HCT116 (cell line): Measurements from ENCODE around the gene C9orf72. TPM values are rescaled to one million over a fixed set of nuclear protein-coding genes. Genes with fewer than 3 reads are reported as not detected.

Source experiments
- ATAC-seq: fragments of 200-7000 bp; cut with Tn5 transposase; 2 replicates; pipeline ENCODE4 v1.9.1; 2020; ENCODE audit warnings: mild to moderate bottlenecking, moderate library complexity
- BruUV-seq: library from RNA; stranded (reverse); fragments of 400-500 nt; replicated peaks from 2 replicates; lab custom pipeline; 2021; lab: Mats Ljungman, UMichigan
- CTCF ChIA-PET: fragments of 300-600 bp; sonication (Branson Sonifier 250); formaldehyde crosslinking; loops from one replicate; lab custom pipeline; 2021; ENCODE audit warnings: antibody characterized with exemption; lab: Charles Lee
- POLR2A ChIA-PET: fragments of 300-600, 350-600 bp; sonication (Branson Sonifier 250); formaldehyde crosslinking; loops from one replicate; lab custom pipeline; 2021; ENCODE audit warnings: antibody characterized with exemption; lab: Charles Lee
- RAD21 ChIA-PET, 2 experiments: fragments of 300-600 bp; sonication (Branson Sonifier 250); formaldehyde crosslinking; loops; one replicate each; lab custom pipeline; 2023; ENCODE audit warnings: low total read pairs in 2 of 2; ENCODE audit not compliant: uncharacterized antibody in 2 of 2, unreplicated experiment in 2 of 2, low non-redundant PET in 1 of 2; lab: Charles Lee
- DNase-seq: peaks from one replicate; pipeline ENCODE4 v3.0.0-alpha.2; 2010; ENCODE audit warnings: low read depth, low spot score
- H2AFZ ChIP-seq: fragments of 200-600 bp; shearing (Covaris generic), sonication (generic); 2 replicates; pipeline ENCODE4 v1.6.1; 2017; ENCODE audit warnings: low read depth, mixed run types, mixed read lengths, antibody characterized with exemption, low read length; ENCODE audit not compliant: poor library complexity, severe bottlenecking
- H3K27ac ChIP-seq: 2 replicates; pipeline ENCODE4 v1.5.1; 2012; ENCODE audit warnings: low read depth, low read length
- H3K27me3 ChIP-seq: fragments of 200-600 bp; sonication (generic); 2 replicates; pipeline ENCODE4 v1.6.1; 2016; ENCODE audit warnings: mixed run types, low read length, mixed read lengths; ENCODE audit not compliant: insufficient read depth
- H3K36me3 ChIP-seq, 2 experiments: fragments of 200-500 bp in 1 of 2; fragments of 200-600 bp in 1 of 2; sonication (Bioruptor generic) in 1 of 2; sonication (generic) in 1 of 2; 2 replicates each; pipeline versions ENCODE4 v1.5.1 to v1.6.1; 2014 to 2016; ENCODE audit warnings: low read length in 2 of 2, inconsistent platforms in 1 of 2, mixed read lengths in 1 of 2, mixed run types in 1 of 2; ENCODE audit not compliant: insufficient read depth in 2 of 2, control insufficient read depth in 1 of 2
- H3K4me1 ChIP-seq, 2 experiments: fragments of 200-600 bp in 1 of 2; sonication (generic) in 1 of 2; 2 replicates each; pipeline versions ENCODE4 v1.5.1 to v1.6.1; 2012 to 2017; ENCODE audit warnings: low read length in 2 of 2, inconsistent platforms in 1 of 2, mild to moderate bottlenecking in 1 of 2, mixed read lengths in 1 of 2, mixed run types in 1 of 2, moderate library complexity in 1 of 2; ENCODE audit not compliant: insufficient read depth in 2 of 2, control insufficient read depth in 1 of 2
- H3K4me2 ChIP-seq: fragments of 200-600 bp; sonication (generic); 2 replicates; pipeline ENCODE4 v1.6.1; 2017; ENCODE audit warnings: mixed run types, low read length, mixed read lengths
- H3K4me3 ChIP-seq, 2 experiments: fragments of 200-600 bp in 1 of 2; sonication (generic) in 1 of 2; replicated peaks in 1 of 2; 2 replicates each; pipeline ENCODE4 v1.5.1; 2011 to 2016; ENCODE audit warnings: low read length in 2 of 2, control low read depth in 1 of 2, low read depth in 1 of 2, mild to moderate bottlenecking in 1 of 2, mixed read lengths in 1 of 2, mixed run types in 1 of 2
- H3K79me2 ChIP-seq: fragments of 200-600 bp; sonication (generic); 2 replicates; pipeline ENCODE4 v1.6.1; 2017; ENCODE audit warnings: mild to moderate bottlenecking, mixed run types, low read length, moderate library complexity, mixed read lengths; ENCODE audit not compliant: insufficient read depth
- H3K9ac ChIP-seq: fragments of 200-600 bp; sonication (generic); 2 replicates; pipeline ENCODE4 v1.6.1; 2016; ENCODE audit warnings: low read length, mixed read lengths
- H3K9me2 ChIP-seq: fragments of 200-600 bp; sonication (generic), shearing (Covaris generic); 2 replicates; pipeline ENCODE4 v1.6.1; 2017; ENCODE audit warnings: mixed run types, mild to moderate bottlenecking, moderate library complexity; ENCODE audit not compliant: insufficient read depth
- H3K9me3 ChIP-seq, 2 experiments: fragments of 200-500 bp in 1 of 2; fragments of 200-600 bp in 1 of 2; sonication (Bioruptor generic) in 1 of 2; sonication (generic) in 1 of 2; 2 replicates each; pipeline ENCODE4 v1.6.1; 2014 to 2017; ENCODE audit warnings: low read length in 2 of 2, mixed read lengths in 2 of 2, inconsistent platforms in 1 of 2, low read depth in 1 of 2, mild to moderate bottlenecking in 1 of 2, mixed run types in 1 of 2, moderate library complexity in 1 of 2; ENCODE audit not compliant: control insufficient read depth in 1 of 2, insufficient read depth in 1 of 2
- H4K20me1 ChIP-seq: fragments of 200-600 bp; sonication (generic), shearing (Covaris generic); 2 replicates; pipeline ENCODE4 v1.6.1; 2017; ENCODE audit warnings: mixed run types, mild to moderate bottlenecking, moderate library complexity; ENCODE audit not compliant: insufficient read depth
- CTCF ChIP-seq, 3 experiments: fragments of 200-600 bp in 1 of 3; sonication (generic) in 1 of 3; IDR thresholded peaks in 2 of 3; conservative IDR thresholded peaks in 1 of 3; 2 replicates each; pipeline ENCODE4 v1.5.1; 2012 to 2017; ENCODE audit warnings: low read depth in 2 of 3, low read length in 2 of 3, antibody characterized with exemption in 1 of 3, borderline replicate concordance in 1 of 3, control low read depth in 1 of 3, mild to moderate bottlenecking in 1 of 3, mixed read lengths in 1 of 3, mixed run types in 1 of 3, moderate library complexity in 1 of 3; ENCODE audit not compliant: insufficient read depth in 1 of 3
- ELF1 ChIP-seq: IDR thresholded peaks from 2 replicates; pipeline ENCODE4 v1.6.1; 2012; ENCODE audit warnings: low read depth, borderline replicate concordance
- EZH2phosphoT487 ChIP-seq: fragments of 200-600 bp; IDR thresholded peaks from 2 replicates; pipeline ENCODE4 v1.6.1; 2018; ENCODE audit warnings: antibody characterized with exemption, borderline replicate concordance
- FOSL1 ChIP-seq: IDR thresholded peaks from 2 replicates; pipeline ENCODE4 v1.6.1; 2012; ENCODE audit warnings: low read depth
- MAX ChIP-seq: IDR thresholded peaks from 2 replicates; pipeline ENCODE4 v1.6.1; 2012
- RAD21 ChIP-seq: IDR thresholded peaks from 2 replicates; pipeline ENCODE4 v1.6.1; 2012; ENCODE audit warnings: low read depth, mild to moderate bottlenecking
- SIN3A ChIP-seq: IDR thresholded peaks from 2 replicates; pipeline ENCODE4 v1.6.1; 2012; ENCODE audit warnings: low read depth
- SRF ChIP-seq: IDR thresholded peaks from 2 replicates; pipeline ENCODE4 v1.6.1; 2012; ENCODE audit warnings: low read depth
- ZFX ChIP-seq: fragments of 450-650 bp; IDR thresholded peaks from 2 replicates; pipeline ENCODE4 v1.6.1; 2017
- intact Hi-C: fragments of 100-400 bp; cut with micrococcal nuclease; formaldehyde crosslinking; loops from 2 replicates; pipeline ENCODE4 v1.10.0; 2022
- total RNA-seq: library from RNA; stranded (reverse); gene quantifications from one replicate; pipeline ENCODE4 v1.2.1, GENCODE V29; 2021; ENCODE audit not compliant: unreplicated experiment

Gene C9orf72
- total RNA-seq, 1 experiment from 2014 or later = 12.0 TPM

GRCh38 chr9:27554712-27555111, 18.6 kb downstream of the C9orf72 start:
- RAD21 ChIA-PET = no interaction called here
- no TSS peak for BruUV-seq
- intact Hi-C loops = no loop called here

GRCh38 chr9:27549196-27549755, 24.0 kb downstream of the C9orf72 start:
- RAD21 ChIA-PET = no interaction called here
- Histone ChIP-seq H3K27ac (no peak overlapping the region), H4K20me1 (no peaks in the 10 kb centered on the region), H3K79me2 (no peaks in the 10 kb centered on the region), H3K9me3 (no peaks in the 10 kb centered on the region), H3K27me3 (no peaks in the 10 kb centered on the region), H2AFZ (no peak overlapping the region), H3K36me3 (no peaks in the 10 kb centered on the region), H3K9ac (no peak overlapping the region)
- CTCF ChIA-PET = interaction anchor here (3.2 kb wide), 1 partner anchor 216 kb away, joined by 18 read pairs; no protein-coding TSS in a partner anchor
- no TSS peak for BruUV-seq
- POLR2A ChIA-PET = no interaction called here
- no peak for ATAC-seq
- TF ChIP-seq ELF1 = no peak
- no peak for TF ChIP-seq RAD21
- no peak for TF ChIP-seq SIN3A
- TF ChIP-seq MAX = no peak
- TF ChIP-seq FOSL1 = no peak
- TF ChIP-seq ZFX = no peak
- TF ChIP-seq SRF = no peak
- TF ChIP-seq CTCF (IDR thresholded peaks at IDR 0.05 in 2 of 3, conservative IDR thresholded peaks at IDR 0.05 in 1 of 3; ENCODE audit: borderline replicate concordance in 1 of 3, insufficient read depth in 1 of 3, low read depth in 2 of 3, low read length in 2 of 3) = no peak
- no peak for TF ChIP-seq EZH2phosphoT487
- TF ChIP-seq, all 23 proteins: peak for 0
- Histone ChIP-seq H3K4me2 (no peak overlapping the region), H3K4me3 (no peak overlapping the region), H3K9me2 (no peaks in the 10 kb centered on the region), H3K4me1 (no peaks in the 10 kb centered on the region)
- no peak for DNase-seq
- intact Hi-C loops = no loop called here

More at GRCh38 chr9:27554712-27555111, 18.6 kb downstream of the C9orf72 start:
- Histone ChIP-seq H3K4me2 (no peak overlapping the region), H3K9ac (no peak overlapping the region), H3K9me3 (no peaks in the 10 kb centered on the region), H3K4me3 (no peak overlapping the region), H4K20me1 (no peaks in the 10 kb centered on the region; the same call in 1 of the 2 replicates), H3K4me1 (no peaks in the 10 kb centered on the region), H2AFZ (no peak overlapping the region), H3K36me3 (0 out of 4 replicates have a peak, but pooled peaks cover 0 to 2% of the 10 kb centered on the region in 2 experiments), H3K27ac (no peak overlapping the region), H3K27me3 (no peaks in the 10 kb centered on the region), H3K9me2 (no peaks in the 10 kb centered on the region), H3K79me2 (no peaks in the 10 kb centered on the region)
- ATAC-seq = no peak
- no peak for DNase-seq
- ChIA-PET POLR2A (no interaction called here), CTCF (interaction anchor here (1.0 kb wide), 1 partner anchor 221 kb away, joined by 5 read pairs; no protein-coding TSS in a partner anchor)
- no peak for TF ChIP-seq SRF
